ENCODE results near the gene ZNF790.
A peak's percentile ranks its signal among the peaks of the same experiment; 100 is the strongest.

The ZNF790 gene

DNA sequence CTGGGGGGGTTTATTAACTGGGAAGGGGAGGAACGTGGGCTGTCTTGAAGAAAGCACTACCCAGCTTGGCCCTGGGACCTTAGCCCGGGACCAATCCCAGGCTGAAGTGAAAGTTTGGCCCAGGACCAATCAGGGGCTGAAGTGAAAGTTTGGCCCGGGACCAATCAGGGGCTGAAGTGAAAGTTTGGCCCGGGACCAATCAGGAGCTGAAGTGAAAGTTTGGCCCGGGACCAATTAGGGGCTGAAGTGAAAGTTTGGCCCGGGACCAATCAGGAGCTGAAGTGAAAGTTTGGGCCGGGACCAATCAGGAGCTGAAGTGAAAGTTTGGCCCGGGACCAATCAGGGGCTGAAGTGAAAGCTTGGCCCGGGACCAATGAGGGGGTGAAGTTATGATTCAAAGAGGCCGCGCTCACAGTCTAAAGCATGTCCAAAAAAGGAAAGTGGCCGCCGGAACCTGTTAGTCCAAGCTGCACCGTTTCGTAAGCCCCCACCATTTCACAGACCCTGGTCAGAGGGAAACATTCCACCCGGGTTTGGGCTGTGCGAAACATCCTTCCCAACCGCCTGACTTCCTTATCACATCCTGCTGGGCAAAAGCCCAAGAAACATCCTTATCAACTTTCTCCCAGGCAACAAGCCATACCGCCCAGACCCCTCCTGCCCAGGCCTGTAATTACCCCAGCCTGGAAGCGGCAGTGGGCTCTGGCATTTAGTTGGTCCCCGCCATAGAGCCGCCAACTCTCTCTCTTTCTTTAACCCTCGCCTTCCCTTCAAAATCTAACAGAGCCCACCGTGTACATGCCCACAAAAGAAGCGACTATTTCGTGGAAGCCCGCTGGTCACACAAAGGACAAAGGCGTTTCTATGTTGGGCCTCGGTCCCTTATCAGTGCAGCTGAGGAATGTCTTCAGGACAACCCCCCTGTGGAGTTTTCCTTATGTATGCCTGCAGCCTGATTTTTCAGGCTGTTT is 66.6 kb downstream of the ZNF790 start:
- TF ChIP-seq CTCF (conservative IDR thresholded peaks at IDR 0.05), result no peak
- H3K27ac ChIP-seq, result peak overlapping the region; percentile 91
